DND-41 (cell line): ENCODE data around the gene PLXDC1.

Source experiments
- ATAC-seq: fragments of 200-7000 bp; cut with Tn5 transposase; 3 replicates; pipeline ENCODE4 v1.9.1; 2021; ENCODE audit warnings: low read depth; ENCODE audit not compliant: insufficient read depth
- DNase-seq: peaks from one replicate; pipeline ENCODE4 v3.0.0-alpha.2; 2020
- H2AFZ ChIP-seq: 2 replicates; pipeline ENCODE4 v1.6.0; 2012; ENCODE audit warnings: low read depth, low read length
- H3K27ac ChIP-seq: 2 replicates; pipeline ENCODE4 v1.5.1; 2012; ENCODE audit warnings: low read length, inconsistent platforms
- H3K27me3 ChIP-seq: fragments of 200-600 bp; sonication (generic); 2 replicates; pipeline ENCODE4 v1.6.0; 2012; ENCODE audit warnings: low read length, mild to moderate bottlenecking, inconsistent platforms; ENCODE audit not compliant: insufficient read depth, poor library complexity
- H3K36me3 ChIP-seq: 2 replicates; pipeline ENCODE4 v1.5.1; 2012; ENCODE audit warnings: low read length, inconsistent platforms; ENCODE audit not compliant: insufficient read depth
- H3K4me1 ChIP-seq: 2 replicates; pipeline ENCODE4 v1.5.1; 2012; ENCODE audit warnings: mild to moderate bottlenecking, low read length; ENCODE audit not compliant: insufficient read depth
- H3K4me2 ChIP-seq: 2 replicates; pipeline ENCODE4 v1.6.0; 2012; ENCODE audit warnings: mild to moderate bottlenecking, moderate library complexity, low read length, inconsistent platforms; ENCODE audit not compliant: insufficient read depth
- H3K4me3 ChIP-seq, 2 experiments: fragments of 200-600 bp in 1 of 2; shearing (Covaris generic) in 1 of 2; 2 replicates each; pipeline ENCODE4 v1.5.1; 2012 to 2016; ENCODE audit warnings: inconsistent platforms in 2 of 2, low read length in 2 of 2, mild to moderate bottlenecking in 2 of 2, low read depth in 1 of 2, moderate library complexity in 1 of 2
- H3K79me2 ChIP-seq: 2 replicates; pipeline ENCODE4 v1.6.0; 2012; ENCODE audit warnings: low read length, inconsistent platforms; ENCODE audit not compliant: insufficient read depth
- H3K9ac ChIP-seq: 2 replicates; pipeline ENCODE4 v1.6.0; 2012; ENCODE audit warnings: low read depth, mild to moderate bottlenecking, inconsistent platforms, low read length, moderate library complexity
- H3K9me3 ChIP-seq: 2 replicates; pipeline ENCODE4 v1.5.1; 2012; ENCODE audit warnings: low read length, moderate library complexity, mild to moderate bottlenecking, inconsistent platforms; ENCODE audit not compliant: insufficient read depth, severe bottlenecking
- H4K20me1 ChIP-seq: 2 replicates; pipeline ENCODE4 v1.6.0; 2012; ENCODE audit warnings: low read length; ENCODE audit not compliant: insufficient read depth
- CTCF ChIP-seq: IDR thresholded peaks from 2 replicates; pipeline ENCODE4 v1.5.1; 2012; ENCODE audit warnings: borderline replicate concordance, low read length, moderate library complexity, mild to moderate bottlenecking; ENCODE audit not compliant: poor library complexity, severe bottlenecking; ENCODE audit errors: extremely low read depth
- EZH2 ChIP-seq: IDR thresholded peaks from 3 replicates; pipeline ENCODE4 v1.6.1; 2012; ENCODE audit warnings: borderline replicate concordance, low read depth, mild to moderate bottlenecking, moderate library complexity, low read length, inconsistent platforms; ENCODE audit not compliant: severe bottlenecking

The PLXDC1 gene

GRCh38 chr17:39158623-39159022, 7.2 kb upstream of the PLXDC1 start:
- DNase-seq, result no peak
- no peak for TF ChIP-seq EZH2
- no peak for TF ChIP-seq CTCF
- H2AFZ ChIP-seq, result no peak overlapping the region
- no peaks in the 10 kb centered on the region for H3K27me3 ChIP-seq
- H3K27ac ChIP-seq, result no peak overlapping the region
- H4K20me1 ChIP-seq, result no peaks in the 10 kb centered on the region
- no peak for ATAC-seq
- H3K36me3 ChIP-seq, result no peaks in the 10 kb centered on the region; the same call in 1 of the 2 replicates
- no peak overlapping the region for H3K4me2 ChIP-seq
- peaks cover 24% of the 10 kb centered on the region for H3K4me1 ChIP-seq
- H3K9me3 ChIP-seq, result no peaks in the 10 kb centered on the region
- H3K9ac ChIP-seq, result no peak overlapping the region
- no peak overlapping the region for H3K4me3 ChIP-seq
- no peaks in the 10 kb centered on the region for H3K79me2 ChIP-seq

DNA sequence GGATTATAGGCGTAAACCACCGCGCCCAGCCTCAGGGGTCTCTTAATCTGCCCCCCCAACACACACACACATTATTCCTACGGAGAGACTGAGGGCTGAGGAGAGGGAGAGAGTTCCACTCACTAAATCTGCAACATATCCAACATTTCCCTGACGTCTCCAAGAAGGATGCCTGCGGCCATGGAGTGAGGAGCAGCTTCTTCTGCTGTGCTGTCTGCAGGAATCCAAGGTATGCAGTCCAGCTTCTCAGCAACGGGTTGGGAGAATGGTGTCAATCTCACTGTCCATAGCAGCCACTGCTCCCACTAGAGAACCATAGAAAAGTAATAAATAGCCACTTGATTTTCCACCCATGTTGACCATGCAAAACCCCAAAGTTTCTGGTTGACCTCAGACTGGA, 5.1 kb upstream of the PLXDC1 start:
- Histone ChIP-seq H3K9ac (no peak overlapping the region), H3K4me2 (no peak overlapping the region), H3K27ac (no peak overlapping the region), H3K79me2 (no peaks in the 10 kb centered on the region), H3K27me3 (no peaks in the 10 kb centered on the region), H3K4me3 (no peak overlapping the region), H3K9me3 (no peaks in the 10 kb centered on the region), H3K4me1 (peaks cover 32% of the 10 kb centered on the region), H2AFZ (no peak overlapping the region), H4K20me1 (no peaks in the 10 kb centered on the region), H3K36me3 (no peaks in the 10 kb centered on the region; the same call in 1 of the 2 replicates)
- ATAC-seq, result no peak
- no peak for DNase-seq
- no peak for TF ChIP-seq CTCF
- TF ChIP-seq EZH2, result no peak

DNA sequence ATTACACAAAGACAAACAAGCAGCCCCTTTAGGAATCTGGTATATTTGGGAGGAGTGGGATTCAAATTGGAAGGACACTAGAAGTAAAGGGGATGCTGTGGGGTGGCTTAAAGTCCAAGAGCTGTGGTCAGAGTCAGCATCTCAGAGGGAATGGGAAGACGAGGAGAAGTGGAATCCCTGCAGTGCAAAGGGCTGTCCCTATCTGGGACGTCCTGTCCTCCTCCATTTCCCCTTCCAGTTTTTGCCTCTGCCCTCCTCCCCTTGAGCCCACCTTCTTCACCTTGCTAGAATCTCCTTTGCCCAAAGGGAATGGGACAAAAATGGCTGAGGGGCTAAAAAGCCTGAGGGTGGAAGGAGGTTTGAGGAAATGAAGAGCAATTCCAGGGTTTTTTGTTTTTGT, 4.2 kb upstream of the PLXDC1 start:
- Histone ChIP-seq H3K27me3 (peaks cover 7% of the 10 kb centered on the region), H2AFZ (no peak overlapping the region), H3K4me2 (no peak overlapping the region), H3K4me3 (no peak overlapping the region), H4K20me1 (no peaks in the 10 kb centered on the region), H3K9ac (no peak overlapping the region), H3K9me3 (no peaks in the 10 kb centered on the region), H3K27ac (no peak overlapping the region), H3K79me2 (no peaks in the 10 kb centered on the region), H3K4me1 (peaks cover 33% of the 10 kb centered on the region), H3K36me3 (no peaks in the 10 kb centered on the region; the same call in 1 of the 2 replicates)
- DNase-seq, result no peak
- no peak for TF ChIP-seq CTCF
- TF ChIP-seq EZH2, result no peak
- ATAC-seq, result no peak

DNA sequence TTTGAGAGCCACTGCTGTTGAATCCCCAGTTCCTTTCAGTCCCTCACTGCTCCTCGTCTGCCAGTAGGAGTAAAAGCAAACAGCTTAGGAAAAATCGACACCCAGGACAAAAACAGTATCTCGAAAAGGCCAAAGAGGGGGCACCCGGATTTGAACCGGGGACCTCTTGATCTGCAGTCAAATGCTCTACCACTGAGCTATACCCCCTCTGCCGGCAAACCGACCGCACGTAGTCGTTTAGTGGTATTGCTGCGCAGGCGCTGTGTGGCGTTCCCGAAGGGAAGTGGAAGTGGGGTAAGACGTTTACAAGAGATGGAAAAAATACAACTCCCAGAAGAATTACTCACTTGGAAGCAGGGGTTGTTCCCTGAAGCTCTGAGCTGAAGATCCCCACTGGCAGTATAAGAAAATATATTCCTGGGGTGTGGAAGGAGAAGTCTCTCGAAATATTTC, 2.2 kb upstream of the PLXDC1 start:
- no peak for TF ChIP-seq EZH2
- peak; percentile 23 for TF ChIP-seq CTCF
- Histone ChIP-seq H3K27me3 (peaks cover 20% of the 10 kb centered on the region), H3K9ac (peak overlapping the region; percentile 84), H3K4me2 (peak overlapping the region; percentile 100), H3K27ac (peak overlapping the region; percentile 87), H3K4me1 (peaks cover 33% of the 10 kb centered on the region), H3K9me3 (no peaks in the 10 kb centered on the region), H3K4me3 (peak overlapping the region; percentile 34 to 74), H4K20me1 (no peaks in the 10 kb centered on the region), H3K79me2 (no peaks in the 10 kb centered on the region), H2AFZ (peak overlapping the region; percentile 99), H3K36me3 (no peaks in the 10 kb centered on the region; the same call in 1 of the 2 replicates)
- ATAC-seq (peak; percentile 58), DNase-seq (peak; percentile 89)
